ENCODE data around the gene LPP. TPM values are rescaled to one million over a fixed set of nuclear protein-coding genes. Genes with fewer than 3 reads are reported as not detected.

Gene LPP
- polyA plus RNA-seq, 1 donor (not counting 4 experiments of a cell fraction or from before 2014, with no cell fraction given), result 16.0 TPM

- FAIRE-seq, result no peak
- dilution Hi-C loops (cut with MboI; ENCODE audit: extremely low pct_ligation_motif_present, low sequenced_read_pairs), result no loop called here
Measured at GRCh38 chr3:188863999-188864406, 710.0 kb downstream of the LPP start.

DNA sequence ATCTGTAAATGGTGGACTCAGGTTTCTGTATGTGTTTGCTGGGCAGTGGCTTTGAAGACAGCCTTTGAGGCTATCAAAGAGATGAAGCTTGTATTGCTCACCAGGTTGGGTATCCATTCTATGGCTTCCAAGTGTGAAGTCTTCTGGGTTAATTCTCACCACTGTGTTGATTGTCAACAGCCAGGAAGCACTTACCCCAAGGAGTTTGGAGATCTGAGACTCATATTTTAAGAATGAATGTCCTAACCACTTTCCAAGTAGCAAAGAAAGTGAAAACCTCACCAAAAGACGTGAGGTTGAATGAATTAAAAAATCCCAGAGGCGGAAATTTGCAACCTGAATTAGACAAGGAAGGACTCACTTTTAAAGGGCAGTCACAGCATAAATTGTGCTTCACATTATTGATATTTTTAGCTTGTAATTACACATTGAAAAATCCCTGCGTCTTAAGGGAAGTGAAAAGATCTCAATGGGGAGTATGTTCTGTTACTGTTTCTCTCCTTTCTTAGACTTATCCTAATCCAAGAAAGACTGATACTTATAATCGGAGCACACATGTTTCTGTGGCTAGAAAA lies 713.8 kb downstream of the LPP start:
- no peak overlapping the region for H3K9ac ChIP-seq (ENCODE audit: control insufficient read depth, extremely low read depth, insufficient read depth, low read length)
- no peak overlapping the region for H2AFZ ChIP-seq (ENCODE audit: control insufficient read depth, low read length)
- dilution Hi-C loops (cut with MboI; ENCODE audit: extremely low pct_ligation_motif_present, low sequenced_read_pairs), result no loop called here
- H4K20me1 ChIP-seq (ENCODE audit: control insufficient read depth, extremely low read depth, insufficient read depth, low read length), result no peaks in the 10 kb centered on the region
- H3K27ac ChIP-seq (ENCODE audit: control insufficient read depth, insufficient read depth, low read length), result no peak overlapping the region
- no peaks in the 10 kb centered on the region for H3K9me1 ChIP-seq (ENCODE audit: control insufficient read depth, extremely low read depth, insufficient read depth, low read length)
- no peak for FAIRE-seq
- DNase-seq (ENCODE audit: low read depth, low spot score), result no peak
- H3K4me3 ChIP-seq (ENCODE audit: control insufficient read depth in 2 of 3, extremely low read depth in 1 of 3, insufficient read depth in 2 of 3, low read depth in 1 of 3, low read length in 3 of 3), result no peak overlapping the region
- no peaks in the 10 kb centered on the region for H3K27me3 ChIP-seq (ENCODE audit: control insufficient read depth, extremely low read depth, insufficient read depth, low read length)
- peaks cover 0 to 9% of the 10 kb centered on the region in 2 experiments for H3K36me3 ChIP-seq (ENCODE audit: control insufficient read depth in 2 of 2, extremely low read depth in 1 of 2, insufficient read depth in 2 of 2, low read length in 2 of 2)
- H3K9me3 ChIP-seq (ENCODE audit: control insufficient read depth, low read depth, low read length), result no peaks in the 10 kb centered on the region
- no peak for TF ChIP-seq CTCF (optimal IDR thresholded peaks at IDR 0.05 in 1 of 3, IDR thresholded peaks at IDR 0.05 in 1 of 3, conservative IDR thresholded peaks at IDR 0.05 in 1 of 3; ENCODE audit: extremely low read depth in 1 of 3, insufficient read depth in 2 of 3, low read length in 3 of 3)
- no peak for TF ChIP-seq EZH2 (IDR thresholded peaks at IDR 0.05; ENCODE audit: low read length)
- peaks cover 6% of the 10 kb centered on the region for H3K4me1 ChIP-seq (ENCODE audit: control insufficient read depth, extremely low read depth, insufficient read depth, low read length)
- H3K79me2 ChIP-seq (ENCODE audit: control insufficient read depth, insufficient read depth, low read length), result no peaks in the 10 kb centered on the region
- no peak overlapping the region for H3K4me2 ChIP-seq (ENCODE audit: control insufficient read depth, extremely low read depth, insufficient read depth, low read depth, low read length)

More at GRCh38 chr3:188863999-188864406, 710.0 kb downstream of the LPP start:
- no peaks in the 10 kb centered on the region for H4K20me1 ChIP-seq (ENCODE audit: control insufficient read depth, extremely low read depth, insufficient read depth, low read length)
- peaks cover 19% of the 10 kb centered on the region for H3K4me1 ChIP-seq (ENCODE audit: control insufficient read depth, extremely low read depth, insufficient read depth, low read length)
- H2AFZ ChIP-seq (ENCODE audit: control insufficient read depth, low read length), result no peak overlapping the region
- no peaks in the 10 kb centered on the region for H3K9me3 ChIP-seq (ENCODE audit: control insufficient read depth, low read depth, low read length)
- no peak overlapping the region for H3K4me3 ChIP-seq (ENCODE audit: control insufficient read depth in 2 of 3, extremely low read depth in 1 of 3, insufficient read depth in 2 of 3, low read depth in 1 of 3, low read length in 3 of 3)
- H3K79me2 ChIP-seq (ENCODE audit: control insufficient read depth, insufficient read depth, low read length), result no peaks in the 10 kb centered on the region
- no peak overlapping the region for H3K9ac ChIP-seq (ENCODE audit: control insufficient read depth, extremely low read depth, insufficient read depth, low read length)
- H3K36me3 ChIP-seq (ENCODE audit: control insufficient read depth in 2 of 2, extremely low read depth in 1 of 2, insufficient read depth in 2 of 2, low read length in 2 of 2), result peaks cover 0 to 9% of the 10 kb centered on the region in 2 experiments
- no peaks in the 10 kb centered on the region for H3K27me3 ChIP-seq (ENCODE audit: control insufficient read depth, extremely low read depth, insufficient read depth, low read length)
- H3K27ac ChIP-seq (ENCODE audit: control insufficient read depth, insufficient read depth, low read length), result no peak overlapping the region
- no peak for DNase-seq (ENCODE audit: low read depth, low spot score)
- TF ChIP-seq CTCF (optimal IDR thresholded peaks at IDR 0.05 in 1 of 3, IDR thresholded peaks at IDR 0.05 in 1 of 3, conservative IDR thresholded peaks at IDR 0.05 in 1 of 3; ENCODE audit: extremely low read depth in 1 of 3, insufficient read depth in 2 of 3, low read length in 3 of 3) (no peak), EZH2 (IDR thresholded peaks at IDR 0.05; ENCODE audit: low read length) (no peak)
- no peak overlapping the region for H3K4me2 ChIP-seq (ENCODE audit: control insufficient read depth, extremely low read depth, insufficient read depth, low read depth, low read length)
- no peaks in the 10 kb centered on the region for H3K9me1 ChIP-seq (ENCODE audit: control insufficient read depth, extremely low read depth, insufficient read depth, low read length)

Measured in keratinocyte (primary cell).